Smooth muscle cell of trachea (primary cell): ENCODE measurements around the gene ACOX1. TPM values are rescaled to one million over a fixed set of nuclear protein-coding genes. Genes with fewer than 3 reads are reported as not detected.

Experiments
- total RNA-seq: library from RNA; depleted of rRNA; stranded (reverse); fragments of >200 nt; gene quantifications from 2 replicates; pipeline ENCODE4 v1.2.1, GENCODE V29; 2014

ACOX1 gene
- total RNA-seq: 54.4 and 59.4 TPM in 2 replicates

DNA sequence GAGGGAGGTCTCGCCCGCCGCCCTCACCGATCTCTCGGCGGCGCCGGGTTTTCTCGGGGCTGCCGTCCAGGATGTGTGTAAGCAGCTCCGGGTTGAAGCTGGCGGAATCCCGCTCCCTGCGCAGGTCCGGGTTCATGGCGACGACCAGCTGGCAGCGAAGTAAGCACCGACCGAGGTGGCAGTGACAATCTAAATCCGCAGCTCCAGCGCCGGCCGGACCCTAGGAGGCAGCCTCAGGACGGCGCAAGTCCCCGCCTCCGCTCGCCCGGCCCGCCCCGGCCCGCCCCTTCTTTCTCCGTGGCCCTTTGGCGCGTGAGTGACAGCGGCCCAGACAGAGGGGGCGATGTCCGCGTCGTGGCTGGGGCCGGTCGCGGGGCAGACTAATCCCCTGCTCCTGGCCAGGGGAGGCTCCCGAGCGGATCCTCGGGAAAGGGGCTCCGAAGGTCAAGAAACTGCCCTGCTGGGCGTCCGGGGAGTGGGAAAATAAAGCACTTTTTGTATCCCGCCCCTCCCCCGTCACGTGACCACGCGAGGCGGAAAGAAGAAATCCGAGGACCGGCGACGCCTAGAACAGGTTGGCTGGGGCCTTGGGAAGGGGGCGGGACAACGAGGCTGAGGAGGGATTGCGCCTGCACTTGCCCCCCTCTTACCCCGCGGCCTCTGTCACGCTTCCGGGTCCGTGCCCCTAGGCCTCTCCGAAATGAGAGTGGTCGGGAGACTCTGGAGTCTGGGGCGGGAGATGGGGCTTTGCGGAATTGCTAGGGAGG lies at the start of gene ACOX1, which contains the start of gene TEN1:
Gene ACOX1 (minus strand): TSS at position 229 of the 767 bp plus-strand sequence. CDS start 93 bp downstream, at position 136.
Gene TEN1 (plus strand): TSS at position 303 of the 767 bp plus-strand sequence. CDS start 6,953 bp downstream, outside the sequence.

DNA sequence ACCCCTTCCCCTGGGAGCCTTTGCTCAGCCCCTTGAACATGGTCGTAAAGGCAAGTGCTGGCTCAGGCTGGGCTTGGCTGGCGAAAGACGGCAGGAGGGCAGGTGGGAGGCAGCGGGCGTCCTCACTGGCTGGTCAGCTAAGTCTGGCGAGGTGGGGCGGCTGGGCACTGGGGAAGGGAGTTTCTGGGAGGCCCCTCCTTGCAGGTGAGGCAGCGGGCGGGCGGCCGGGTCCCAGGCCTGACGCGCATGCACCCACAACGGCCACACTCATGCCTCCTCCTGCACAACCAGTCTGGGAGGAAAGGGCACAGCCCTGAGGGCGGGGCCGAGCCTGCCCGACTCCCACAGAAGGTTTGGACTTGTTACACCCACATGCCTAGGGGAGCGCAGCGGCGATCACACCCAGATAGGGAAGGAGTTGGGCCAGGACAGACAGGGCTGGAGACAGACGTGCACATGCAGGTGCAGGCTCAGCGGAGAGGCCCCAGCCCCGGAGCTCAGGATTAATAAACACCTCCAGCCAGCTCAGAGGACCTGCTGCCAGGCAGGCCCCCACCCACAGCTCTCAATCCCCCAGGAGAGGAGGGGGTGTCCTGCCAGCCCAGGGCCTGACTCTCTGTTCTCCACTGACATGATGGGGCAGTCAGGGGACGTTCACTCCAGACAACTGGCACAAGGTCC lies 48.3 kb upstream of the ACOX1 start, which contains the start of gene EVPL:
Gene EVPL (minus strand): TSS at position 148 of the 681 bp plus-strand sequence. CDS start 108 bp downstream, at position 40.

DNA sequence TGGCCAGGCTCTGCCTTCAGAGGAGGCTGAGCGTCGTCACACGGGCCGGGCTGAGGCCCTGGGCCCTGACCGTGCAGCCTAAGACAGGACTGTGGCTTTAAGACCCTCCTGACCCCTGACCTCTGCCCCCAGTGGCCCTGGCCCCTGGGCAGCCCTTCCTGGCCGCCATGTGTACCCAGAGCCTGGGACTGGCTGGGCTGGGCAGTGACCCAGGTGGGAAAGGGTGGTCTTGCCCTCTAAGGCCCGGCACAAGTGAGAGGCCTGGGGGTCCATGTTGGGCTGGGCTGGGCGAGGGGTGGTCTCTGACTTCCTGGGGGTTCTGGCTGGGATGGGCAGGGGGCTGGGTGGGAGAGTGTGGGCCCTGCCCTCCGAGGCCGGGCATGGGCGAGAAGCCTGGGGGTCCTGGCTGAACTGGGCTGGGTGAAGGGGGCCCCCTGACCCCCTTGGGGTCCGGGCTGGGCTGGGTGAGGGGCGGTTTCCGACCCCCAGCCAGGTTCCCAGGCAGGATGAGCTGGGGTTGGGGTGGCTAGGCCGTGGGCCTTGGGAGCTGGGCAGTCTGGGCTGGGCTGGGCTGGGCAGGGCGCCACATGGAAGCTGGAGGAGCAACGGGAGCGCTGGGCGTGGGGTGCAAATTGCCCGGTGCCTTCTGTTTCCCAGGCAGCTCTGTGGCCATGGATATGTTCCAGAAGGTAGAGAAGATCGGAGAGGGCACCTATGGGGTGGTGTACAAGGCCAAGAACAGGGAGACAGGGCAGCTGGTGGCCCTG lies 22.0 kb upstream of the ACOX1 start, which contains the start of gene CDK3:
Gene CDK3 (plus strand): TSS at position 101 of the 767 bp plus-strand sequence. CDS start 571 bp downstream, at position 672.

DNA sequence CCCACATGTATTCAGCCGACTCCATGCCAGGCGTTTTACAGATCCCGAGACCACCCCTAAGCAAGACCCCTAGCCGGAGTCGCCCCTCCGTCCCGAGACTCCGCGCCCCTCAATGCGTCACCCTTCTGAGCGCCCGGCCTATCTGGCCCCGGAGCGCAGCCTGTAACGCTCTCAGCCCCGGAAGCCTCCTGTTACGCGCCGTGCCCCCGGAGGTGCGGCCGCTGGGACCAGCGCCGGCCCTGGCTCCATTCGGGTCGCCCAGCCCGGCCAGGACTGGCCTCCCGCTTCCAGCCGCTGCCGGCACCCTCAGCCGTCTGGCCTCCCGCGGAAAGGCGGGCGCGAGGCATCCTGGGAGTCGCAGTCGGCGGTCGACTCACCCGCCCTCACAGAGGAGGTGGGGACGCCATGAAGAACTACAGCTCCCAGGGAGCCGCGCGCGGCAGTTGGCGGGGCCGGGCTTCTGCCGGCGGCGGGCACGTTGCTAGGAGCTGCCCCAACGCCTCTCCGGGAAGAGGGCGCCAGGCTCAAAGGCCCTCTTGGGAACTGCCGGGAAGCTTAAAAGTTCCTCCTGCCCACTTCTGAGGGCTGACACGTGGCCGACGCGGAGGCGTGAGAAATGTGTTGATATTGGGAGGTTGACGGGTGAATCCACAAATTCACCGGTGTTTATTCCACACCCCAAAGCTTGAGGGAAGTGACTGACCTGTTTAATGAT lies 38.1 kb downstream of the ACOX1 start, which contains the start of gene FBF1:
Gene FBF1 (minus strand): TSS at position 316 of the 715 bp plus-strand sequence. CDS start 2,893 bp downstream, outside the sequence.

DNA sequence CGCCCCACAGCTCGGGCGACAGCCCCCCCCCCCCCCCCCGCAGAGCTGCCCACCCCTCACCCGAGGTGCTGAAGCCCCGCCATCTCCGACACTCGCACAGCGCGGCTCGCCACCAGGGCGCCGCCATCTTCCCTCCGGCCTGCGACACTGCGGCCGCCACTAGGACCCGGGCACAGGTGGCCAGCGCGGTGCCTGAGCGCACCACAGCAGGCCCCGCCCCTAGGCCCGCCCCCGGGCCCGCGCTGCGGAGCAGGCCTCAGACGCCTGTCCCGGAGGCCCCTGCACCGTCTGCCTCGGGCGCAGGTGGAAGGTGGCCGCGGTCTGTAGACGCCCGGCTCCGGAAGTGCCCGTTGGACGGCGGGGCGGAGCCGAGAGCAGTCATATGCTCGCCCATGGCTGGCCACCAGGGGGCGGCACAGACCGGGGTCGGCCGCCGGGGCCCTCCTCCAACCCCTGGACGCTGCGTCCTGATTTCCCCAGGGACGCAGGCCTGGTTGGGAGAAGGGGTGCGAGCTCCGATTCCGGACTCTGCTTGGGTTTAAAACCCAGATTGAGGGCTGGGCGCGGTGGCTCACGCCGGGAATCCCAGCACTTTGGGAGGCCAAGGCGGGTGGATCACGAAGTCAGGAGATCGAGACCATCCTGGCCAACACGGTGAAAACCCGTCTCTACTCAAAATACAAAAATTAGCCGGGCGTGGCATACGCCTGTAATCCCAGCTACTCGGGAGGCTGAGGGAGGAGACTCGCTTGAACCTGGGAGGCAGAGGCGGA lies 74.0 kb downstream of the ACOX1 start, which contains the start of gene MRPL38:
Gene MRPL38 (minus strand): TSS at position 136 of the 773 bp plus-strand sequence. CDS start 9 bp downstream, at position 127.

DNA sequence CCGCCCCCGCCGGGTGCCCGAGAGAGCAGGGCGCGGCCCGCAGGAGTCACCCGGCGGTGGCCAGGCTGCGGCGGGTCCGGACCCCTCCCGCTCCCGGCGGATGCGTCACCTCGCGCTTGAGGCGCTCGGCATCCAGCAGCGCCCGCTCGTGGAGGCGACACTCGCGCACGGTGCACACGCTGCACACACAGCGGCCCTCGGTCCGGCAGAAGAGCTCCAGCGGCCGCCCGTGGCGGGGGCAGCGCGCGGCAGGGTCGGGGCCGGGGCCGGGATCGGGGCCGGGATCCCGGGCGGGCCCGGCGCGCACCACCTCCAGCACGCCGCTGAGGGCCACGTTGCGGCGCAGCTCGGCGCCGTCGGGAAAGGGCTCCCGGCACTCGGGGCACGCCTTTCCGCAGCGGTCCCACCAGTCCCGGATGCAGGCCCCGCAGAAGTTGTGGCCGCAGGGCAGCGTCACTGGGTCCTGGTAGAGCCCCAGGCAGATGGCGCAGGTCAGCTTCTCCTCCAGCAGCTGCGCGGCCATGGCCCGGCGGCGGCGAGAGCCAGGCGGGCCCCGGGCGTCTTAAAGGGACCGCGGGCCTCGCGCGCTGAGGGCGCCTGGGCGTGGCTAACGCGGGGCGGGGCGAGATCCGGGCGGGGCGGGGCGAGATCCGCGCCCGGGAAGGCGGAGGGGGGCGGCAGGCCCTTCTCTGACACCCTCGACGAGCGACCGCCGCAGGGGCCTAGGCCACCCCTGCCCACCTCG lies 82.4 kb downstream of the ACOX1 start, which contains the start of gene TRIM65:
Gene TRIM65 (minus strand): TSS at position 537 of the 745 bp plus-strand sequence. CDS start 14 bp downstream, at position 523.

Other genes with a start within 250 kb of the ACOX1 start
- gene GALK1, start 214.0 kb downstream of the ACOX1 start, total RNA-seq: 52.1 and 58.6 TPM in 2 replicates
- gene UNK, start 194.4 kb downstream of the ACOX1 start, total RNA-seq: 19.0 and 21.5 TPM in 2 replicates
- gene UNC13D, start 134.8 kb downstream of the ACOX1 start, total RNA-seq: 2.3 and 2.8 TPM in 2 replicates
- 32.1 and 45.0 TPM in 2 replicates for gene WBP2, start 123.8 kb downstream of the ACOX1 start, total RNA-seq
- 6.4 and 33.7 TPM in 2 replicates for gene TRIM47, start 100.6 kb downstream of the ACOX1 start, total RNA-seq
- 13.4 and 30.8 TPM in 2 replicates for gene TRIM65, start 82.2 kb downstream of the ACOX1 start, total RNA-seq
- gene MRPL38, start 74.3 kb downstream of the ACOX1 start, total RNA-seq: 40.3 and 42.3 TPM in 2 replicates
- gene FBF1, start 38.1 kb downstream of the ACOX1 start, total RNA-seq: 13.2 and 18.2 TPM in 2 replicates
- gene TEN1, start 74 bp upstream of the ACOX1 start, total RNA-seq: 14.1 and 14.5 TPM in 2 replicates
- gene CDK3, start 21.7 kb upstream of the ACOX1 start, total RNA-seq: 1.3 and 1.9 TPM in 2 replicates
- gene EVPL, start 48.1 kb upstream of the ACOX1 start, total RNA-seq: under 0.01 TPM in 1 of 2 replicates, not detected in the other
- 37.4 and 46.7 TPM in 2 replicates for gene SRP68, start 93.4 kb upstream of the ACOX1 start, total RNA-seq
- not detected in 2 replicates for gene GALR2, start 95.6 kb upstream of the ACOX1 start, total RNA-seq
- gene ZACN, start 100.0 kb upstream of the ACOX1 start, total RNA-seq: under 0.01 and 0.15 TPM in 2 replicates
- 107 and 137 TPM in 2 replicates for gene EXOC7, start 124.6 kb upstream of the ACOX1 start, total RNA-seq
- gene FOXJ1, start 162.1 kb upstream of the ACOX1 start, total RNA-seq: 0.17 TPM in 1 of 2 replicates, not detected in the other